Esophagus squamous epithelium (tissue), 5 donors: ENCODE results near the gene RAB6B. TPM values are rescaled to one million over a fixed set of nuclear protein-coding genes. Genes with fewer than 3 reads are reported as not detected.

Experiments used
- DNase-seq: peaks from one replicate; lab custom pipeline; 2025; lab: John Stamatoyannopoulos, UW
- H3K27ac ChIP-seq, 4 donors: fragments of 200-600 bp; sonication (generic); one replicate each; pipeline ENCODE4 v1.5.1; 2016 to 2019; ENCODE audit warnings: mild to moderate bottlenecking in 1 of 4
- H3K27me3 ChIP-seq, 4 donors: fragments of 200-600 bp; sonication (generic); 1 replicate in 3 of 4; 2 replicates in 1 of 4; pipeline versions ENCODE4 v1.5.1 to v1.6.0; 2017 to 2021; ENCODE audit warnings: antibody characterized with exemption in 1 of 4
- H3K36me3 ChIP-seq, 3 donors: fragments of 200-600 bp; sonication (generic); one replicate each; pipeline ENCODE4 v1.5.1; 2016 to 2019
- H3K4me1 ChIP-seq, 3 donors: fragments of 200-600 bp; sonication (generic); one replicate each; pipeline ENCODE4 v1.5.1; 2017 to 2019
- H3K4me3 ChIP-seq, 4 donors: fragments of 200-600 bp; sonication (generic); 1 replicate in 3 of 4; 2 replicates in 1 of 4; pipeline ENCODE4 v1.5.1; 2016 to 2019; ENCODE audit warnings: mild to moderate bottlenecking in 2 of 4, moderate library complexity in 1 of 4
- H3K9me3 ChIP-seq, 3 donors: fragments of 200-600 bp; sonication (generic); one replicate each; pipeline ENCODE4 v1.5.1; 2016 to 2019
- CTCF ChIP-seq, 6 experiments: fragments of 450-650 bp in 4 of 6; fragments of 200-600 bp in 2 of 6; sonication (generic) in 2 of 6; IDR thresholded peaks; one replicate each; pipeline ENCODE4 v1.5.1; 2016 to 2019; ENCODE audit warnings: antibody characterized with exemption in 6 of 6, mild to moderate bottlenecking in 4 of 6, moderate library complexity in 4 of 6
- POLR2A ChIP-seq, 4 donors: fragments of 450-650 bp; IDR thresholded peaks; one replicate each; pipeline ENCODE4 v1.6.1; 2017; ENCODE audit warnings: antibody characterized with exemption in 4 of 4, mild to moderate bottlenecking in 4 of 4, moderate library complexity in 3 of 4
- WGBS, 2 donors: methylation state at CpG; one replicate each; pipeline ENCODE4 v1.1.5; 2018; 5-methylcytosine and 5-hydroxymethylcytosine counted together
- intact Hi-C: fragments of 100-400 bp; cut with DNase I; formaldehyde crosslinking; loops from one replicate; pipeline ENCODE4 v1.15.0; 2022
- total RNA-seq, 4 donors: library from RNA; depleted of rRNA; stranded (reverse); fragments of >200 nt; gene quantifications; one replicate each; pipeline ENCODE4 v1.1.0, GENCODE V29; 2016
- donor health status: DM: yes; HTN: yes; CAD: no.

The RAB6B gene
- total RNA-seq, 4 donors from 2014 or later: 0.09 to 1.7 (median 0.68) TPM

DNA sequence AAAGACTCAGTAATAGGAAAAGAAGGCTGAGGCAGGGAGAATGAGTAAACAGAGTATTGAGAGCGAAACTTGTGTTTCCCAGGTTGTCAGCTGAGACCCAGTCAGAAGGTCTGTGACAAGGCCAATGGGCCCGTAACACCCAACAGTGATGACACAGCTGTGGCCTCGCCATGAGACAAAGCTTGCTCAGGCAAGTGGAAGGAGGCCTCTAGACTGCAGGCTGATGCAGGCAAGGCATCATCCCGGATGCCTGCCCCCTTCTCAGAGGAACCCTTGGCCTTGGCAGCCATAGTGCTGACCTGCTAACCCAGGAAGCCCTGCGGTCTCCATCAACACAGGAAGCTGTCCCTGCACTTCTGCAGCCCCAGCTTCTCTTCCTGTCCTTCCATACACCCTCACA is 15.4 kb downstream of the RAB6B start:
- no peak for DNase-seq
- H3K27ac ChIP-seq: no peak overlapping the region
- no peaks in the 10 kb centered on the region for H3K36me3 ChIP-seq
- TF ChIP-seq CTCF (IDR thresholded peaks at IDR 0.05): no peak
- TF ChIP-seq POLR2A (IDR thresholded peaks at IDR 0.05): no peak
- no peaks in the 10 kb centered on the region for H3K4me1 ChIP-seq
- H3K9me3 ChIP-seq: no peaks in the 10 kb centered on the region
- H3K27me3 ChIP-seq: no peaks in the 10 kb centered on the region
- no peak overlapping the region for H3K4me3 ChIP-seq
- intact Hi-C loops: no loop called here
- 79 to 86% methylated on average over 5 of the region's 5 CpGs for whole genome bisulfite sequencing, 2 donors

- Histone ChIP-seq H3K27ac (no peak overlapping the region), H3K9me3 (no peaks in the 10 kb centered on the region), H3K4me3 (no peak overlapping the region), H3K27me3 (no peaks in the 10 kb centered on the region), H3K4me1 (no peaks in the 10 kb centered on the region), H3K36me3 (no peaks in the 10 kb centered on the region)
- 82 to 96% methylated on average over 3 of the region's 3 CpGs for WGBS, 2 donors
- no peak for DNase-seq
- TF ChIP-seq CTCF (IDR thresholded peaks at IDR 0.05) (no peak), POLR2A (IDR thresholded peaks at IDR 0.05) (no peak)
- intact Hi-C loops: no loop called here
Measured at GRCh38 chr3:133878518-133878917, 17.2 kb downstream of the RAB6B start.

DNA sequence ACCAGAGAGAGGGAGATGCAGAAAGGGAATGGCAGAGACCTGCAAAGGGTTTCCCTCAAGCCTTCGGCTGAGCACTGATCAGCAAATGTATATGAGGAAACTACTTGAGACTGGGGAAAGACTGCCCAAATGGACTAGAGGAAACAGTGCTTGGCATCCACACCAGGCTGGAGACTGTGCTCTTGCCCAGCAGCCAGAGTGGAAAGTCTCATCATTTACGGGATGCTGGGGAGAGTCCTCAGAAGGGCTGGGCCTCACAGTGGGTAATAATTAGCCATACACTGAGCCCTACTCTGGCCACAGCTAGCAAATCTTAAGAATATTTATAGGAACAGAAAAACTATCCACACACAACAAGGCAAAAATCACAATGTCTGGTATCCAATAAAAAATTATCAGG is 18.5 kb downstream of the RAB6B start:
- Histone ChIP-seq H3K27ac (no peak overlapping the region), H3K4me3 (no peak overlapping the region), H3K9me3 (no peaks in the 10 kb centered on the region), H3K36me3 (no peaks in the 10 kb centered on the region), H3K4me1 (no peaks in the 10 kb centered on the region), H3K27me3 (no peaks in the 10 kb centered on the region)
- no peak for DNase-seq
- 90 to 93% methylated on average over 2 of the region's 2 CpGs for WGBS, 2 donors
- TF ChIP-seq POLR2A (IDR thresholded peaks at IDR 0.05) (no peak), CTCF (IDR thresholded peaks at IDR 0.05) (no peak)
- intact Hi-C loops: no loop called here

GRCh38 chr3:133874761-133875438 is 20.8 kb downstream of the RAB6B start:
- WGBS, 2 donors: 76 to 79% methylated on average over 8 of the region's 8 CpGs
- H3K27ac ChIP-seq: no peak overlapping the region
- DNase-seq: no peak
- no peak for TF ChIP-seq POLR2A (IDR thresholded peaks at IDR 0.05)
- TF ChIP-seq CTCF (IDR thresholded peaks at IDR 0.05): no peak
- no peaks in the 10 kb centered on the region for H3K36me3 ChIP-seq
- no peaks in the 10 kb centered on the region for H3K27me3 ChIP-seq
- H3K4me3 ChIP-seq: no peak overlapping the region
- intact Hi-C loops: no loop called here
- no peaks in the 10 kb centered on the region for H3K4me1 ChIP-seq
- no peaks in the 10 kb centered on the region for H3K9me3 ChIP-seq

DNA sequence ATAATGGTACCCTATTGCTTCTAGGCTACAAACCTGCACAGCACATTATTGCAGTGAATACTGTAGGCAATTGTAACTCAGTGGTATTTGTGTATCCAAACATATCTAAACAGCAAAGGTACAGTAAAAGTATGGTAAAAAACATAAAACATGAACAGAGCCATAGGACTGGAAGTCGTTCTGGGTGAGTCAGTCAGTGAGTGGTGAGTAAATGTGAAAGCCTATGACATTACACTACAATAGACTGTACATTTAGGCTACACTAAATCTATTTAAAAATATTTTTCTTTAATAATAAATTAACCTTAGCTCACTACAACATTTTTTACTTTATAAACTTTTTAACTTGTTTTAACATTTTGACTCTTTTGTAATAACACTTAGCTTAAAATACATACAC is 21.3 kb downstream of the RAB6B start:
- Histone ChIP-seq H3K27me3 (no peaks in the 10 kb centered on the region), H3K9me3 (no peaks in the 10 kb centered on the region), H3K4me1 (no peaks in the 10 kb centered on the region), H3K4me3 (no peak overlapping the region), H3K27ac (no peak overlapping the region), H3K36me3 (no peaks in the 10 kb centered on the region)
- 48 to 75% methylated on average over 1 of the region's 1 CpG for WGBS, 2 donors
- TF ChIP-seq CTCF (IDR thresholded peaks at IDR 0.05) (no peak), POLR2A (IDR thresholded peaks at IDR 0.05) (no peak)
- DNase-seq: no peak
- intact Hi-C loops: no loop called here
